ENCODE data around the gene PAK3. TPM values are rescaled to one million over a fixed set of nuclear protein-coding genes. Genes with fewer than 3 reads are reported as not detected.
A peak's percentile ranks its signal among the peaks of the same experiment; 100 is the strongest.

PAK3 gene
- polyA plus RNA-seq, 3 donors: not detected

DNA sequence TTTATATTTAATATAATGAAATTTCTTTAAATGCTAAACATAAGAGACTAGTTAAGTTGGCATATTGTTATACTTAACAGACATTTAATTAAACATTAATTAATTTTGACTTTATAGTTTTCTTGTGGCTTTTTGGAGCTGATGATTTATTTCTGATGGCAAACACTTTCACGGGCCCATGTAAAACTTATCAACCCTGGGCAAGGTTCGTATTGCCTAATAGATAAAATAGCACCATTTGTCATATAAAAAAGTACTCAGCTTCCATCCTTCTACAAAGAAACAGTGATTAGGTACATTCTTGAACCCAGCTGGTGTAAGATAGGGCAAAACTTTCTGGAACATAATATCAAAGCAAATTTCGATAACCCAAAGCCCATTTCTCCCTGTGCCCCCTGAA lies 63.2 kb downstream of the PAK3 start:
- Mint-ChIP-seq H3K36me3 (no peaks in the 10 kb centered on the region), H3K27ac (no peak overlapping the region), H3K9me3 (no peaks in the 10 kb centered on the region), H3K4me1 (no peaks in the 10 kb centered on the region), H3K27me3 (ENCODE audit: low read depth in 3 of 3) (no peaks in the 10 kb centered on the region), H3K4me3 (no peak overlapping the region)
- Histone ChIP-seq H3K79me2 (ENCODE audit: insufficient read depth, low read length) (no peaks in the 10 kb centered on the region), H3K9me3 (replicated peaks in 1 of 2; ENCODE audit: control insufficient read depth in 1 of 2, insufficient read depth in 1 of 2, low read length in 2 of 2) (no peaks in the 10 kb centered on the region), H3K9ac (ENCODE audit: insufficient read depth, low read length, poor library complexity, severe bottlenecking) (no peak overlapping the region), H3K4me2 (replicated peaks; ENCODE audit: extremely low read depth, low read length, poor library complexity, severe bottlenecking) (no peak overlapping the region), H3K4me1 (ENCODE audit: control insufficient read depth in 1 of 2, insufficient read depth in 2 of 2, low read length in 2 of 2) (no peaks in the 10 kb centered on the region), H3K36me3 (replicated peaks in 1 of 2; ENCODE audit: control insufficient read depth in 1 of 2, insufficient read depth in 2 of 2, low read length in 2 of 2) (no peaks in the 10 kb centered on the region), H4K20me1 (ENCODE audit: insufficient read depth, low read length) (no peaks in the 10 kb centered on the region), H3K27me3 (ENCODE audit: control insufficient read depth in 2 of 2, insufficient read depth in 2 of 2, low read length in 2 of 2) (peaks cover 0 to 2% of the 10 kb centered on the region in 2 donors), H3K4me3 (replicated peaks in 1 of 3; ENCODE audit: low read depth in 2 of 3, low read length in 3 of 3) (no peak overlapping the region), H2AFZ (ENCODE audit: insufficient read depth, low read depth, low read length, poor library complexity, severe bottlenecking) (no peak overlapping the region), H3K27ac (ENCODE audit: low read depth in 1 of 2, low read length in 2 of 2) (no peak overlapping the region)
- intact Hi-C loops (cut with micrococcal nuclease): no loop called here
- no peak for DNase-seq
- no peak for TF ChIP-seq CTCF (IDR thresholded peaks at IDR 0.05)
- no CpG with 5 or more reads among the region's 3 CpGs for WGBS (ENCODE audit: insufficient coverage)

- Mint-ChIP-seq H3K27ac (no peak overlapping the region), H3K27me3 (ENCODE audit: low read depth in 3 of 3) (peaks cover 0 to 3% (median 0%) of the 10 kb centered on the region in 3 donors), H3K4me3 (no peak overlapping the region), H3K9me3 (no peaks in the 10 kb centered on the region), H3K36me3 (no peaks in the 10 kb centered on the region), H3K4me1 (peaks cover 13% of the 10 kb centered on the region)
- Histone ChIP-seq H2AFZ (ENCODE audit: insufficient read depth, low read depth, low read length, poor library complexity, severe bottlenecking) (no peak overlapping the region), H3K9me3 (replicated peaks in 1 of 2; ENCODE audit: control insufficient read depth in 1 of 2, insufficient read depth in 1 of 2, low read length in 2 of 2) (no peaks in the 10 kb centered on the region), H4K20me1 (ENCODE audit: insufficient read depth, low read length) (no peaks in the 10 kb centered on the region), H3K79me2 (ENCODE audit: insufficient read depth, low read length) (no peaks in the 10 kb centered on the region), H3K9ac (ENCODE audit: insufficient read depth, low read length, poor library complexity, severe bottlenecking) (no peak overlapping the region), H3K27ac (ENCODE audit: low read depth in 1 of 2, low read length in 2 of 2) (no peak overlapping the region), H3K36me3 (replicated peaks in 1 of 2; ENCODE audit: control insufficient read depth in 1 of 2, insufficient read depth in 2 of 2, low read length in 2 of 2) (no peaks in the 10 kb centered on the region), H3K4me3 (replicated peaks in 1 of 3; ENCODE audit: low read depth in 2 of 3, low read length in 3 of 3) (no peak overlapping the region), H3K27me3 (ENCODE audit: control insufficient read depth in 2 of 2, insufficient read depth in 2 of 2, low read length in 2 of 2) (peaks cover 0 to 2% of the 10 kb centered on the region in 2 donors), H3K4me2 (replicated peaks; ENCODE audit: extremely low read depth, low read length, poor library complexity, severe bottlenecking) (no peak overlapping the region), H3K4me1 (ENCODE audit: control insufficient read depth in 1 of 2, insufficient read depth in 2 of 2, low read length in 2 of 2) (peaks cover 0 to 3% of the 10 kb centered on the region in 2 donors)
- WGBS (ENCODE audit: insufficient coverage): no CpG with 5 or more reads among the region's 3 CpGs
- peak; percentile 14 for TF ChIP-seq CTCF (IDR thresholded peaks at IDR 0.05)
- no peak for DNase-seq
- intact Hi-C loops (cut with micrococcal nuclease): no loop called here
Observed at GRCh38 chrX:111164728-111165127, 68.7 kb downstream of the PAK3 start.
